Osteocyte (in vitro differentiated cells): Measurements from ENCODE around the gene RFT1. TPM values are rescaled to one million over a fixed set of nuclear protein-coding genes. Genes with fewer than 3 reads are reported as not detected.

Experiments
- DNase-seq: peaks from one replicate; pipeline ENCODE4 v3.0.0; 2021; ENCODE audit warnings: mixed read lengths; ENCODE audit not compliant: unreplicated experiment; ENCODE audit errors: extremely low spot score
- H3K27ac Mint-ChIP-seq: one replicate; pipeline ENCODE4 v1.8.0; 2021; ENCODE audit warnings: mild to moderate bottlenecking, mixed read lengths; ENCODE audit not compliant: unreplicated experiment
- H3K27me3 Mint-ChIP-seq: one replicate; pipeline ENCODE4 v1.8.0; 2021; ENCODE audit warnings: mixed read lengths; ENCODE audit not compliant: unreplicated experiment
- H3K36me3 Mint-ChIP-seq: one replicate; pipeline ENCODE4 v1.8.0; 2021; ENCODE audit warnings: mixed read lengths; ENCODE audit not compliant: unreplicated experiment
- H3K4me1 Mint-ChIP-seq: one replicate; pipeline ENCODE4 v1.8.0; 2021; ENCODE audit warnings: mixed read lengths; ENCODE audit not compliant: unreplicated experiment
- H3K4me3 Mint-ChIP-seq: one replicate; pipeline ENCODE4 v1.8.0; 2021; ENCODE audit warnings: mild to moderate bottlenecking, moderate library complexity, mixed read lengths; ENCODE audit not compliant: unreplicated experiment
- H3K9me3 Mint-ChIP-seq: one replicate; pipeline ENCODE4 v1.8.0; 2021; ENCODE audit warnings: mixed read lengths; ENCODE audit not compliant: unreplicated experiment
- CTCF ChIP-seq: fragments of 200-600 bp; sonication (generic); IDR thresholded peaks from 2 replicates; pipeline ENCODE4 v1.5.0; 2021; ENCODE audit warnings: antibody characterized with exemption, mild to moderate bottlenecking, moderate library complexity
- total RNA-seq: library from RNA; stranded (reverse); gene quantifications from 2 replicates; pipeline ENCODE4 v1.2.1, GENCODE V29; 2021

Gene RFT1
- total RNA-seq, 1 donor from 2014 or later = 21.4 TPM

GRCh38 chr3:53169832-53170324 is 39.6 kb upstream of the RFT1 start:
- TF ChIP-seq CTCF = no peak
- no peak for DNase-seq
- H3K27me3 Mint-ChIP-seq = no peaks in the 10 kb centered on the region
- peaks cover 61% of the 10 kb centered on the region for H3K4me1 Mint-ChIP-seq
- H3K27ac Mint-ChIP-seq = peak overlapping the region; percentile 91
- no peaks in the 10 kb centered on the region for H3K9me3 Mint-ChIP-seq
- no peak overlapping the region for H3K4me3 Mint-ChIP-seq
- H3K36me3 Mint-ChIP-seq = peaks cover 6% of the 10 kb centered on the region

- peaks cover 60% of the 10 kb centered on the region for H3K4me1 Mint-ChIP-seq
- peak overlapping the region; percentile 12 for H3K4me3 Mint-ChIP-seq
- no peak for DNase-seq
- peaks cover 6% of the 10 kb centered on the region for H3K36me3 Mint-ChIP-seq
- H3K27me3 Mint-ChIP-seq = no peaks in the 10 kb centered on the region
- H3K27ac Mint-ChIP-seq = peak overlapping the region; percentile 91
- H3K9me3 Mint-ChIP-seq = no peaks in the 10 kb centered on the region
- no peak for TF ChIP-seq CTCF
These were observed 39.0 kb upstream of the RFT1 start for GRCh38 chr3:53169045-53169831.

GRCh38 chr3:53168175-53168923 is 38.1 kb upstream of the RFT1 start:
- TF ChIP-seq CTCF = no peak
- Mint-ChIP-seq H3K36me3 (peaks cover 3% of the 10 kb centered on the region), H3K4me3 (no peak overlapping the region), H3K4me1 (peaks cover 62% of the 10 kb centered on the region), H3K27me3 (no peaks in the 10 kb centered on the region), H3K9me3 (no peaks in the 10 kb centered on the region), H3K27ac (peak overlapping the region; percentile 91)
- DNase-seq = no peak

GRCh38 chr3:53167418-53168174 is 37.4 kb upstream of the RFT1 start:
- no peaks in the 10 kb centered on the region for H3K27me3 Mint-ChIP-seq
- H3K9me3 Mint-ChIP-seq = no peaks in the 10 kb centered on the region
- TF ChIP-seq CTCF = no peak
- DNase-seq = no peak
- no peak overlapping the region for H3K4me3 Mint-ChIP-seq
- H3K4me1 Mint-ChIP-seq = peaks cover 68% of the 10 kb centered on the region
- peaks cover 3% of the 10 kb centered on the region for H3K36me3 Mint-ChIP-seq
- H3K27ac Mint-ChIP-seq = peak overlapping the region; percentile 32
